Activated CD8-positive, alpha-beta T cell treated with anti-CD3 and anti-CD28 coated beads for 36 hours (primary cell): ENCODE measurements around the gene IRAK3. TPM values are rescaled to one million over a fixed set of nuclear protein-coding genes. Genes with fewer than 3 reads are reported as not detected.

ENCODE experiments used
- ATAC-seq: fragments of 200-7000 bp; cut with Tn5 transposase; one replicate; pipeline ENCODE4 v1.10.0; 2021; ENCODE audit warnings: mild to moderate bottlenecking, moderate library complexity
- CTCF ChIA-PET: fragments of 350-600 bp; sonication (Branson Sonifier 250); formaldehyde crosslinking; loops from one replicate; lab custom pipeline; 2021; ENCODE audit warnings: antibody characterized with exemption; lab: Charles Lee
- POLR2A ChIA-PET: fragments of 350-600 bp; sonication (Branson Sonifier 250); formaldehyde crosslinking; loops from one replicate; lab custom pipeline; 2021; ENCODE audit warnings: antibody characterized with exemption; lab: Charles Lee
- DNase-seq: peaks from one replicate; pipeline ENCODE4 v3.0.0-alpha.2; 2020
- H3K27ac Mint-ChIP-seq: one replicate; pipeline ENCODE4 v1.8.0; 2021; ENCODE audit warnings: mild to moderate bottlenecking, mixed read lengths
- H3K27me3 Mint-ChIP-seq: one replicate; pipeline ENCODE4 v1.8.0; 2021; ENCODE audit warnings: mixed read lengths
- H3K36me3 Mint-ChIP-seq: one replicate; pipeline ENCODE4 v1.8.0; 2021; ENCODE audit warnings: low read depth, mixed read lengths
- H3K4me1 Mint-ChIP-seq: one replicate; pipeline ENCODE4 v1.8.0; 2021; ENCODE audit warnings: low read depth, mixed read lengths
- H3K4me3 Mint-ChIP-seq: one replicate; pipeline ENCODE4 v1.8.0; 2021; ENCODE audit warnings: mild to moderate bottlenecking, moderate library complexity, mixed read lengths
- H3K9me3 Mint-ChIP-seq: one replicate; pipeline ENCODE4 v1.8.0; 2021; ENCODE audit warnings: mixed read lengths
- CTCF ChIP-seq: fragments of 200-600 bp; IDR thresholded peaks from one replicate; pipeline ENCODE4 v1.8.0; 2022; ENCODE audit warnings: antibody characterized with exemption, mild to moderate bottlenecking
- intact Hi-C: fragments of 100-400 bp; cut with micrococcal nuclease; formaldehyde crosslinking; loops from one replicate; pipeline ENCODE4 v1.10.0; 2022
- total RNA-seq, 2 experiments: library from RNA; stranded (reverse); gene quantifications; one replicate each; pipeline ENCODE4 v1.2.3, GENCODE V29; 2021

The IRAK3 gene
- total RNA-seq, 2 experiments from 2014 or later, result 0.31 to 0.34 TPM

GRCh38 chr12:66240096-66240820 is 51.2 kb downstream of the IRAK3 start:
- DNase-seq (no peak), ATAC-seq (no peak)
- Mint-ChIP-seq H3K4me1 (peaks cover 3% of the 10 kb centered on the region), H3K4me3 (no peak overlapping the region), H3K27me3 (peaks cover 20% of the 10 kb centered on the region), H3K36me3 (no peaks in the 10 kb centered on the region), H3K9me3 (no peaks in the 10 kb centered on the region), H3K27ac (no peak overlapping the region)
- no peak for TF ChIP-seq CTCF
- POLR2A ChIA-PET, result no interaction called here
- intact Hi-C loops, result no loop called here
- CTCF ChIA-PET, result no interaction called here

- no peaks in the 10 kb centered on the region for H3K36me3 Mint-ChIP-seq
- intact Hi-C loops, result no loop called here
- POLR2A ChIA-PET, result no interaction called here
Measured at GRCh38 chr12:66241061-66242043, 52.3 kb downstream of the IRAK3 start.

GRCh38 chr12:66242311-66242710 is 53.3 kb downstream of the IRAK3 start:
- POLR2A ChIA-PET, result no interaction called here
- H3K36me3 Mint-ChIP-seq, result no peaks in the 10 kb centered on the region
- H3K27me3 Mint-ChIP-seq, result peaks cover 11% of the 10 kb centered on the region
- CTCF ChIA-PET, result interaction anchor here (0.6 to 1.7 kb wide), 3 partner anchors 14 to 1306 kb away, joined by 3 read pairs; no protein-coding TSS in a partner anchor
- DNase-seq (no peak), ATAC-seq (no peak)
- no peak overlapping the region for H3K4me3 Mint-ChIP-seq
- no peak for TF ChIP-seq CTCF
- intact Hi-C loops, result no loop called here
- no peak overlapping the region for H3K27ac Mint-ChIP-seq
- H3K9me3 Mint-ChIP-seq, result no peaks in the 10 kb centered on the region
- H3K4me1 Mint-ChIP-seq, result no peaks in the 10 kb centered on the region

More at GRCh38 chr12:66241061-66242043, 52.3 kb downstream of the IRAK3 start:
- no peaks in the 10 kb centered on the region for H3K9me3 Mint-ChIP-seq
- no peak overlapping the region for H3K27ac Mint-ChIP-seq
- no peak for TF ChIP-seq CTCF
- DNase-seq, result no peak
- no peaks in the 10 kb centered on the region for H3K4me1 Mint-ChIP-seq
- CTCF ChIA-PET, result no interaction called here
- no peak overlapping the region for H3K4me3 Mint-ChIP-seq
- no peak for ATAC-seq
- H3K27me3 Mint-ChIP-seq, result peaks cover 18% of the 10 kb centered on the region

- no peaks in the 10 kb centered on the region for H3K9me3 Mint-ChIP-seq
- peaks cover 9% of the 10 kb centered on the region for H3K27me3 Mint-ChIP-seq
- TF ChIP-seq CTCF, result no peak
- intact Hi-C loops, result no loop called here
- no peak overlapping the region for H3K27ac Mint-ChIP-seq
- no peaks in the 10 kb centered on the region for H3K4me1 Mint-ChIP-seq
- H3K4me3 Mint-ChIP-seq, result no peak overlapping the region
- ChIA-PET POLR2A (no interaction called here), CTCF (interaction anchor here (0.7 to 1.7 kb wide), 3 partner anchors 8 to 137 kb away, joined by 3 to 4 read pairs (median 3); no protein-coding TSS in a partner anchor)
- DNase-seq, result no peak
- no peaks in the 10 kb centered on the region for H3K36me3 Mint-ChIP-seq
- ATAC-seq, result no peak
Measured at GRCh38 chr12:66243911-66244310, 54.9 kb downstream of the IRAK3 start.
